Aortic smooth muscle cell (primary cell): ENCODE data around the gene ZNF155. TPM values are rescaled to one million over a fixed set of nuclear protein-coding genes. Genes with fewer than 3 reads are reported as not detected.

Experiments
- total RNA-seq: library from RNA; depleted of rRNA; stranded (reverse); fragments of >200 nt; gene quantifications from 2 replicates; pipeline ENCODE4 v1.2.3, GENCODE V29; 2014

ZNF155 gene
- 8.9 and 9.4 TPM in 2 replicates for total RNA-seq

DNA sequence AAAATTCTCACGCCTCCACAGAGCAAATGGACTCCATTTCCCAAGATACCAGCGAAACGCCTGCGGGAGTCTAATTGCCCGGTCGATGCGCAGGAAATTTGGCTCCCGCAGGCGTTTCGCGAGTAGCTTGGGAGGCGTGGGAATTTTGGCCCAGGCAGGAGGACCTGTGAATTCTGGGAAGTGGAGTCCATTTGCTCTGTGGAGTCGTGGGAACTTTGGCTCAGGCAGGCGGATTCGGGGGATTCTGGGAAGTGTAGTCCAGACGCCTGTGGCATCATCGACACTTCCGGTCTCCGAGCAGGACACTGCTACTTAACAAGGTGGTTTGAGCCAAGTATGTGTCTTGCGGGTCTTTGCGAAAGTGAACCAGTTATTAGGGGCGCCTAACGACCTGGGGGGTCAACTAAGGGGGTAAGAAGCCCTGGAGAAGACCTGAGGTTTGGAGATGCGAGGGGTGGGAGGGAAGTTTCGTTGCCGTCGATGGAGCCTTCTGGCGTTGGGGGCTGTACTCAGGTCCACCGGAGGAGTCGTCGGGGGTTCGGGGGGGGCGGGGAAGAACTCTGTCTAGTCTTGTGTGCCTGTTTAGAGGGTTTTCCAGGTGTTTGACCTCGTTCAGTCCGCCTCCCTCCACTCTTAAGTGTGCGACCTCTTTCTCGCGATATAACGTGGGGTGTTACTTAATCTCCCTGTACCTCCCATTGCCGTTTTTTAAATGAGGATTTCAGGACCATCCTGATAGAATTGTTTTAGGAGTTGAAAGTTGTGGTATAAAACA, at the start of gene ZNF155:
Gene ZNF155, plus strand, starts transcription at position 277 of the 775 bp plus-strand sequence. CDS start 4,356 bp downstream, outside the sequence.

GRCh38 chr19:43934985-43935708, 48.8 kb upstream of the ZNF155 start, which contains the start of gene ZNF45:
Gene ZNF45 (minus strand): TSS chr19:43935282. CDS start chr19:43922185, 13,097 bp downstream.

GRCh38 chr19:43950834-43951645, 32.9 kb upstream of the ZNF155 start, which contains the start of gene ZNF221:
Gene ZNF221 (plus strand): TSS chr19:43951228. CDS start chr19:43962727, 11,499 bp downstream.

GRCh38 chr19:44002566-44003460, 18.8 kb downstream of the ZNF155 start, which contains the start of gene ZNF230:
Gene ZNF230 (plus strand): TSS chr19:44002957. CDS start chr19:44007079, 4,122 bp downstream.

DNA sequence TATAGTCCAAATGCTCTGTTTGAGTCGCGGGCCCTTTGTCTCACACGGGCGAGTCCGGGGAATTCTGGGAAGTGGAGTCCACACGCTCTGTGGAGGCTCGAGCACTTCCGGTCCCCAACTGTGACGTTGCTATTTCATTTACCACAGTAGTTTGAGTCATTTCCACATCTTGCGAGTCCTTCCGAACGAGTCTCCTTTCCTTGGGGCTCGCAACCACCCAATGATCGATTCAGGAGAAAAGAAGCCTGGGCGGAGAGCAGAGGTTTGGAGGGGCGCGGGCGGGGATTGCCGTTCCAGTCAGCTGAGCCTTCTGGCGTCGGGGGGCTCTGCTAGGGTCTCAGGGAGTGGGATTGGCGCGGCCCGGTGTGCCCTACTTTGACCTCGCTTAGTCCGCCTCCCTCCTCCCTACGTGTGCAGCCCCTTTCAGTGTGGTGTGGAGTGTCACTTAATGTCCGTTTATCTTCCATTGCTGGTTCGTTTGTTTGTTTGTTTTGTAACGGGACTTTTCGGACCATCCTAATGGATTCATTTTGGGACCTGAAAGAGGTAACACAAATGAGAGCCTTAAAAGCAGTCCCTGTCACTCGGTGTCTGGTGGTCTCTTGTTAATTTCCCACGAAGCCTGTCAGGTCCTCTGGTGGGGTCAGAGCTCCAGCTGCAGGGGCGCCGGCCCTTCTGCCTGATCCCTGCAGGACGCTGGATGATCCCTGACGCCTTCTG, 41.4 kb downstream of the ZNF155 start, which contains the start of gene ZNF222:
Gene ZNF222, plus strand, starts transcription at position 163 of the 720 bp plus-strand sequence. Its CDS starts 58 bp downstream, at position 221.

Other genes with a start within 250 kb of the ZNF155 start
- 9.9 and 13.9 TPM in 2 replicates for gene SMG9, start 229.2 kb upstream of the ZNF155 start, total RNA-seq
- 10.4 and 12.2 TPM in 2 replicates for gene KCNN4, start 203.2 kb upstream of the ZNF155 start, total RNA-seq
- 0.31 and 0.40 TPM in 2 replicates for gene LYPD5, start 181.7 kb upstream of the ZNF155 start, total RNA-seq
- 10.8 and 12.9 TPM in 2 replicates for gene ZNF283, start 156.9 kb upstream of the ZNF155 start, total RNA-seq
- 1.7 and 3.4 TPM in 2 replicates for gene ZNF404, start 100.2 kb upstream of the ZNF155 start, total RNA-seq
- gene ZNF45, start 48.9 kb upstream of the ZNF155 start, total RNA-seq, result 18.2 and 21.7 TPM in 2 replicates
- 7.8 and 8.8 TPM in 2 replicates for gene ZNF221, start 33.0 kb upstream of the ZNF155 start, total RNA-seq
- gene ZNF230, start 18.8 kb downstream of the ZNF155 start, total RNA-seq, result 3.2 and 4.1 TPM in 2 replicates
- 7.1 and 7.5 TPM in 2 replicates for gene ZNF222, start 41.2 kb downstream of the ZNF155 start, total RNA-seq
- gene ZNF223, start 67.8 kb downstream of the ZNF155 start, total RNA-seq, result 4.6 and 4.8 TPM in 2 replicates
- gene ZNF284, start 88.0 kb downstream of the ZNF155 start, total RNA-seq, result 3.3 and 3.7 TPM in 2 replicates
- gene ZNF224, start 110.2 kb downstream of the ZNF155 start, total RNA-seq, result 23.1 and 27.4 TPM in 2 replicates
- 7.1 and 7.8 TPM in 2 replicates for gene ZNF225, start 129.2 kb downstream of the ZNF155 start, total RNA-seq
- gene ZNF234, start 157.4 kb downstream of the ZNF155 start, total RNA-seq, result 12.4 and 16.6 TPM in 2 replicates
- gene ZNF226, start 180.9 kb downstream of the ZNF155 start, total RNA-seq, result 21.4 and 22.1 TPM in 2 replicates
- gene ZNF227, start 228.3 kb downstream of the ZNF155 start, total RNA-seq, result 22.5 and 24.3 TPM in 2 replicates